Heart left ventricle (tissue), 16 donors: ENCODE results near the gene EFCAB10. TPM values are rescaled to one million over a fixed set of nuclear protein-coding genes. Genes with fewer than 3 reads are reported as not detected.

Experiments used
- ATAC-seq, 4 donors: fragments of 200-7000 bp; cut with Tn5 transposase; one replicate each; pipeline ENCODE4 v1.9.1; 2020 to 2022; ENCODE audit warnings: moderate library complexity in 4 of 4, mild to moderate bottlenecking in 3 of 4, moderate number of reproducible peaks in 1 of 4
- DNase-seq, 5 donors: peaks; one replicate each; pipeline ENCODE4 v3.0.0-alpha.2; 2020
- H3K27ac ChIP-seq, 12 donors: fragments of 200-600 bp; sonication (generic) in 4 of 12; one replicate each; pipeline versions ENCODE4 v1.5.0 to v1.8.0; 2016 to 2022; ENCODE audit warnings: mild to moderate bottlenecking in 2 of 12
- H3K27me3 ChIP-seq, 9 donors: fragments of 200-600 bp; sonication (generic) in 2 of 9; one replicate each; pipeline versions ENCODE4 v1.5.1 to v1.8.0; 2016 to 2022; ENCODE audit warnings: mild to moderate bottlenecking in 3 of 9
- H3K36me3 ChIP-seq, 9 donors: fragments of 200-600 bp; sonication (generic) in 2 of 9; one replicate each; pipeline versions ENCODE4 v1.5.0 to v1.8.0; 2018 to 2022; ENCODE audit warnings: mild to moderate bottlenecking in 2 of 9
- H3K4me1 ChIP-seq, 12 donors: fragments of 200-600 bp; sonication (generic) in 4 of 12; one replicate each; pipeline versions ENCODE4 v1.5.0 to v1.8.0; 2016 to 2022; ENCODE audit warnings: mild to moderate bottlenecking in 3 of 12
- H3K4me3 ChIP-seq, 12 donors: fragments of 200-600 bp; sonication (generic) in 4 of 12; one replicate each; pipeline versions ENCODE4 v1.5.0 to v1.8.0; 2017 to 2022; ENCODE audit warnings: mild to moderate bottlenecking in 9 of 12, moderate library complexity in 4 of 12
- H3K9me3 ChIP-seq, 12 donors: fragments of 200-600 bp; sonication (generic) in 4 of 12; one replicate each; pipeline versions ENCODE4 v1.5.0 to v1.8.0; 2016 to 2022; ENCODE audit warnings: mild to moderate bottlenecking in 1 of 12
- POLR2A ChIP-seq, 2 donors: fragments of 450-650 bp; IDR thresholded peaks; one replicate each; pipeline ENCODE4 v1.6.1; 2017; ENCODE audit warnings: antibody characterized with exemption in 2 of 2, mild to moderate bottlenecking in 2 of 2, moderate library complexity in 2 of 2
- WGBS, 4 donors: extraction: QIAGEN DNeasy Blood & Tissue Kit in 2 of 4; methylation state at CpG; one replicate each; pipeline versions ENCODE4 v1.1.5 to v1.1.7; 2013 to 2018; 5-methylcytosine and 5-hydroxymethylcytosine counted together
- intact Hi-C, 10 donors: fragments of 100-400 bp; cut with DNase I; formaldehyde crosslinking; loops; one replicate each; pipeline versions ENCODE4 v1.11.1 to v1.14.2; 2022
- polyA plus RNA-seq, 2 donors: library from polyadenylated mRNA; stranded (reverse); fragments of 200-250 nt; gene quantifications; one replicate each; pipeline ENCODE4 v1.2.3, GENCODE V29; 2013
- total RNA-seq, 9 donors: library from RNA; depleted of rRNA in 2 of 9; stranded (reverse); fragments of >200 nt in 2 of 9; fragmentation: NEBNext Ultra II Directional in 3 of 9; extraction: Animal tissue kit (Norgen Biotek cat#: 25700) in 3 of 9; gene quantifications; one replicate each; pipeline versions ENCODE4 v1.1.0 to v1.2.4, GENCODE V29; 2016 to 2023
- TF ChIP-seq, protein P1 (sequence below), 12 donors: fragments of 200-600 bp; sonication (generic) in 4 of 12; IDR thresholded peaks; one replicate each; pipeline versions ENCODE4 v1.5.0 to v1.8.0; 2018 to 2022; ENCODE audit warnings: antibody characterized with exemption in 12 of 12, mild to moderate bottlenecking in 5 of 12
- donor health status: ischemic (EF 13 %, LVEDD 7.1; RV severe dilation, severe dysfunction).
- donor health status: healthy with polysubstance abuse.
- donor health status: DM: no; HTN: yes; CAD: no.
- donor health status: DM: no; HTN: no; CAD: no.
- donor health status: ischemic (EF 25% LVEDD 6.9; RV normal size, moderate dysfunction).
- donor health status: ischemic (EF 25% LVEDD 5.7; RV mildly dilated, moderate dysfunction).
- donor health status: healthy.
- donor health status: DM: yes; HTN: yes; CAD: no.
- donor health status: ischemic (EF 35%, LVEDD 5.7; RV mildly dilated, moderate dysfunction).
- donor health status: nonischemic (EF 11% LVEDD 7.7; RV severe dilation, severe dysfunction).
- donor health status: DM: yes; HTN: yes; CAD: no.
- donor health status: PGD.
- donor health status: ischemic (EF 29% LVEDD 5.4; RV normal size, mild dysfunction).
- donor health status: nonischemic (EF 23%, LVEDD 6.1; RV moderate dilation, normal function).

Gene EFCAB10
- total and polyA plus RNA-seq, 11 donors: not detected

- H3K27ac ChIP-seq: no peak overlapping the region
- 88 to 95% (median 94%) methylated on average over 4 to 9 of the region's 9 CpGs for WGBS, 4 donors
- ATAC-seq (no peak), DNase-seq (no peak)
- intact Hi-C loops: no loop called here
- no peak overlapping the region for H3K4me3 ChIP-seq
- peaks cover 0 to 5% (median 0%) of the 10 kb centered on the region in 12 donors for H3K4me1 ChIP-seq
- TF ChIP-seq POLR2A (IDR thresholded peaks at IDR 0.05): no peak
- TF ChIP-seq, protein P1, sequence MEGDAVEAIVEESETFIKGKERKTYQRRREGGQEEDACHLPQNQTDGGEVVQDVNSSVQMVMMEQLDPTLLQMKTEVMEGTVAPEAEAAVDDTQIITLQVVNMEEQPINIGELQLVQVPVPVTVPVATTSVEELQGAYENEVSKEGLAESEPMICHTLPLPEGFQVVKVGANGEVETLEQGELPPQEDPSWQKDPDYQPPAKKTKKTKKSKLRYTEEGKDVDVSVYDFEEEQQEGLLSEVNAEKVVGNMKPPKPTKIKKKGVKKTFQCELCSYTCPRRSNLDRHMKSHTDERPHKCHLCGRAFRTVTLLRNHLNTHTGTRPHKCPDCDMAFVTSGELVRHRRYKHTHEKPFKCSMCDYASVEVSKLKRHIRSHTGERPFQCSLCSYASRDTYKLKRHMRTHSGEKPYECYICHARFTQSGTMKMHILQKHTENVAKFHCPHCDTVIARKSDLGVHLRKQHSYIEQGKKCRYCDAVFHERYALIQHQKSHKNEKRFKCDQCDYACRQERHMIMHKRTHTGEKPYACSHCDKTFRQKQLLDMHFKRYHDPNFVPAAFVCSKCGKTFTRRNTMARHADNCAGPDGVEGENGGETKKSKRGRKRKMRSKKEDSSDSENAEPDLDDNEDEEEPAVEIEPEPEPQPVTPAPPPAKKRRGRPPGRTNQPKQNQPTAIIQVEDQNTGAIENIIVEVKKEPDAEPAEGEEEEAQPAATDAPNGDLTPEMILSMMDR (IDR thresholded peaks at IDR 0.05): no peak
- H3K36me3 ChIP-seq: peaks cover 0 to 53% (median 23%) of the 10 kb centered on the region in 9 donors
- no peaks in the 10 kb centered on the region for H3K9me3 ChIP-seq
- no peaks in the 10 kb centered on the region for H3K27me3 ChIP-seq
These were observed 31.5 kb upstream of the EFCAB10 start for GRCh38 chr7:105612806-105613205.

- H3K4me1 ChIP-seq: peaks cover 0 to 1% (median 0%) of the 10 kb centered on the region in 12 donors
- H3K27me3 ChIP-seq: no peaks in the 10 kb centered on the region
- no peak for DNase-seq
- WGBS, 4 donors: 90 to 92% (median 91%) methylated on average over 16 of the region's 16 CpGs
- H3K9me3 ChIP-seq: no peaks in the 10 kb centered on the region
- TF ChIP-seq, protein P1 (IDR thresholded peaks at IDR 0.05): no peak
- no peak for TF ChIP-seq POLR2A (IDR thresholded peaks at IDR 0.05)
- H3K4me3 ChIP-seq: no peak overlapping the region
- intact Hi-C loops: no loop called here
- H3K36me3 ChIP-seq: peaks cover 0 to 47% (median 22%) of the 10 kb centered on the region in 9 donors
- H3K27ac ChIP-seq: no peak overlapping the region
- no peak for ATAC-seq
These were observed 30.8 kb upstream of the EFCAB10 start for GRCh38 chr7:105611856-105612775.

DNA sequence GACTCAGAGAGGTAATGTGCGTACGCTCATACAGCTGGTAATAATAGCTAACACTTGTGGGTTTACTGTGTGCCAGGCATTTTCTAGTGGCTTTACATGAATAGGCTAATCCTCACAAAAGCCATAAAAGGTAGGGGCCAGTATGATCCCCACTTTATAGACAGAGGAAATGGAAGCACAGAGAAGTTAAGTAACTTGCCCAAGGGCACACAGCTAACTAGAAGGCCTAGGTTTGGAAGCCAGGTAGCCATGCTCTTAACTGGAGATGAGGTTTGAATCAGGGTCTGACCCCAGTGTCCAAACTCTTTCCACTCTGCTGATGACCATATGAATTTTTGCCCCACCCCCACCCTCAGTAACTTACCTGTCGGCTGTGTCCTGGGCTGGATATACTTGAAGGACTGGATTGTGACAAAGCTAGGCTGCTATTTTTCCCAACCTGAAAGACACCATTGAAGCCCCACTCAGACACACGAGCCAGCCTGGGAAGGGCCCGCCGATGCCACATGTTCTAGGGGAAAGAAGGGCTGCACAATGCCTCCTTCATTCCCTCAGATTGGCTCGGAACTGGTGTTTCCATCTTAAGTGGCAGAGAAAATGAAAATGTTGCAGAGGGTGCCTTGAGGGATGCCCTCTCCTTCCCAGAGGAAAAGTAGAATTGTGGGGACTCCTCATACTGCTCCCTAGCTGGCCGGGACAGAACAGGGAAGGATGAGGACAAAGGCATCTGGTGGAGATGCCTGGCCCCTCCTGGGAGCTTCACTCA, 29.1 kb upstream of the EFCAB10 start:
- Histone ChIP-seq H3K4me1 (no peaks in the 10 kb centered on the region), H3K4me3 (no peak overlapping the region), H3K36me3 (peaks cover 0 to 30% (median 16%) of the 10 kb centered on the region in 9 donors), H3K9me3 (no peaks in the 10 kb centered on the region), H3K27me3 (no peaks in the 10 kb centered on the region), H3K27ac (no peak overlapping the region)
- intact Hi-C loops: no loop called here
- no peak for ATAC-seq
- DNase-seq: no peak
- no peak for TF ChIP-seq POLR2A (IDR thresholded peaks at IDR 0.05)
- TF ChIP-seq, protein P1 (IDR thresholded peaks at IDR 0.05): no peak
- 92 to 95% (median 94%) methylated on average over 8 of the region's 8 CpGs for WGBS, 4 donors
